K562 (cell line): Measurements from ENCODE around the gene RIPK3. TPM values are rescaled to one million over a fixed set of nuclear protein-coding genes. Genes with fewer than 3 reads are reported as not detected.

Experiments used
- ETV6 ChIP-seq, 3 experiments: fragments of 150-350 bp in 1 of 3; sonication (generic) in 1 of 3; formaldehyde crosslinking in 1 of 3; IDR thresholded peaks; 2 replicates each; pipeline versions ENCODE4 v1.6.1 to v1.8.0; 2014 to 2022; ENCODE audit warnings: borderline replicate concordance in 2 of 3, low read depth in 2 of 3, antibody characterized with exemption in 1 of 3, low read length in 1 of 3, mild to moderate bottlenecking in 1 of 3, missing genetic modification reagents in 1 of 3
- FOXM1 ChIP-seq, 2 experiments: fragments of 450-650 bp in 1 of 2; sonication (generic) in 1 of 2; formaldehyde crosslinking in 1 of 2; IDR thresholded peaks; 2 replicates each; pipeline versions ENCODE4 v1.6.1 to v1.9.0; 2017 to 2022; ENCODE audit warnings: low read depth in 2 of 2, mild to moderate bottlenecking in 2 of 2, missing genetic modification reagents in 1 of 2, moderate library complexity in 1 of 2
- HCFC1 ChIP-seq: IDR thresholded peaks from 2 replicates; pipeline ENCODE4 v1.6.1; 2012; ENCODE audit warnings: low read depth, low read length, improper control_type of control experiment
- RCOR1 ChIP-seq, 2 experiments: IDR thresholded peaks; 2 replicates each; pipeline ENCODE4 v1.6.1; 2012; ENCODE audit warnings: low read depth in 2 of 2, low read length in 2 of 2, borderline replicate concordance in 1 of 2, improper control_type of control experiment in 1 of 2
- polyA plus RNA-seq, 8 experiments: library from polyadenylated mRNA; depleted of rRNA in 4 of 8; stranded (reverse) in 5 of 8; unstranded in 3 of 8; fragments of >200 nt; fragmentation: Nextera tagmentation in 2 of 8; fragmentation: Illumina TruSeq in 1 of 8; extraction: Ambion mirVana in 2 of 8; extraction: Trizol in 1 of 8; gene quantifications; 2 replicates each; pipeline versions ENCODE4 v1.2.1 to v1.2.3, GENCODE V29; 2011 to 2014; ENCODE audit warnings: inconsistent platforms in 1 of 8, missing spikeins in 1 of 8
- total RNA-seq, 7 experiments: library from RNA; depleted of rRNA in 6 of 7; stranded (reverse); fragments of >200 nt in 6 of 7; fragmentation: Illumina TruSeq in 2 of 7; extraction: Trizol in 2 of 7; gene quantifications; 2 replicates each; pipeline versions ENCODE4 v1.2.1 to v1.2.3, GENCODE V29; 2011 to 2021; ENCODE audit warnings: low replicate concordance in 1 of 7
- TF ChIP-seq, protein P1 (sequence below): sonication (generic); formaldehyde crosslinking; IDR thresholded peaks from 2 replicates; pipeline ENCODE4 v1.8.0; 2022; ENCODE audit warnings: missing genetic modification reagents, mild to moderate bottlenecking, borderline replicate concordance
- TF ChIP-seq, protein P2 (sequence below): sonication (generic); formaldehyde crosslinking; IDR thresholded peaks from 2 replicates; pipeline ENCODE4 v1.8.1; 2022; ENCODE audit warnings: missing genetic modification reagents
- TF ChIP-seq, protein P3 (sequence below): fragments of 250-450 bp; sonication (Bioruptor Pico); IDR thresholded peaks from 2 replicates; pipeline ENCODE4 v1.5.0; 2021
- TF ChIP-seq, protein P4 (sequence below), 2 experiments: fragments of 250-450 bp in 1 of 2; fragments of 450-650 bp in 1 of 2; sonication (Bioruptor Pico) in 1 of 2; IDR thresholded peaks; 2 replicates each; pipeline versions ENCODE4 v1.6.1 to v1.8.0; 2016 to 2021; ENCODE audit warnings: mild to moderate bottlenecking in 2 of 2, moderate library complexity in 2 of 2, missing compliant biosample characterization in 1 of 2, missing genetic modification characterization in 1 of 2

RIPK3 gene
- total and polyA plus RNA-seq, 9 of the 15 experiments (the other 6 are each of a cell fraction or from before 2014, with no cell fraction given): 0.03 to 0.43 (median 0.28) TPM; not detected in 3

DNA sequence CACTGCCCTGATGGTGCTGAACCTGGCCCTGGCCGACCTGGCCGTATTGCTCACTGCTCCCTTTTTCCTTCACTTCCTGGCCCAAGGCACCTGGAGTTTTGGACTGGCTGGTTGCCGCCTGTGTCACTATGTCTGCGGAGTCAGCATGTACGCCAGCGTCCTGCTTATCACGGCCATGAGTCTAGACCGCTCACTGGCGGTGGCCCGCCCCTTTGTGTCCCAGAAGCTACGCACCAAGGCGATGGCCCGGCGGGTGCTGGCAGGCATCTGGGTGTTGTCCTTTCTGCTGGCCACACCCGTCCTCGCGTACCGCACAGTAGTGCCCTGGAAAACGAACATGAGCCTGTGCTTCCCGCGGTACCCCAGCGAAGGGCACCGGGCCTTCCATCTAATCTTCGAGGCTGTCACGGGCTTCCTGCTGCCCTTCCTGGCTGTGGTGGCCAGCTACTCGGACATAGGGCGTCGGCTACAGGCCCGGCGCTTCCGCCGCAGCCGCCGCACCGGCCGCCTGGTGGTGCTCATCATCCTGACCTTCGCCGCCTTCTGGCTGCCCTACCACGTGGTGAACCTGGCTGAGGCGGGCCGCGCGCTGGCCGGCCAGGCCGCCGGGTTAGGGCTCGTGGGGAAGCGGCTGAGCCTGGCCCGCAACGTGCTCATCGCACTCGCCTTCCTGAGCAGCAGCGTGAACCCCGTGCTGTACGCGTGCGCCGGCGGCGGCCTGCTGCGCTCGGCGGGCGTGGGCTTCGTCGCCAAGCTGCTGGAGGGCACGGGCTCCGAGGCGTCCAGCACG lies 23.8 kb downstream of the RIPK3 start (continued):
- TF ChIP-seq, protein P1, sequence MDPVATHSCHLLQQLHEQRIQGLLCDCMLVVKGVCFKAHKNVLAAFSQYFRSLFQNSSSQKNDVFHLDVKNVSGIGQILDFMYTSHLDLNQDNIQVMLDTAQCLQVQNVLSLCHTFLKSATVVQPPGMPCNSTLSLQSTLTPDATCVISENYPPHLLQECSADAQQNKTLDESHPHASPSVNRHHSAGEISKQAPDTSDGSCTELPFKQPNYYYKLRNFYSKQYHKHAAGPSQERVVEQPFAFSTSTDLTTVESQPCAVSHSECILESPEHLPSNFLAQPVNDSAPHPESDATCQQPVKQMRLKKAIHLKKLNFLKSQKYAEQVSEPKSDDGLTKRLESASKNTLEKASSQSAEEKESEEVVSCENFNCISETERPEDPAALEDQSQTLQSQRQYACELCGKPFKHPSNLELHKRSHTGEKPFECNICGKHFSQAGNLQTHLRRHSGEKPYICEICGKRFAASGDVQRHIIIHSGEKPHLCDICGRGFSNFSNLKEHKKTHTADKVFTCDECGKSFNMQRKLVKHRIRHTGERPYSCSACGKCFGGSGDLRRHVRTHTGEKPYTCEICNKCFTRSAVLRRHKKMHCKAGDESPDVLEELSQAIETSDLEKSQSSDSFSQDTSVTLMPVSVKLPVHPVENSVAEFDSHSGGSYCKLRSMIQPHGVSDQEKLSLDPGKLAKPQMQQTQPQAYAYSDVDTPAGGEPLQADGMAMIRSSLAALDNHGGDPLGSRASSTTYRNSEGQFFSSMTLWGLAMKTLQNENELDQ (CRISPR knock-in tag): 0 out of 2 replicates have a peak, but pooled peaks have one; percentile 43
- TF ChIP-seq HCFC1 (no peak), ETV6 (IDR thresholded peaks at IDR 0.05; ENCODE audit: borderline replicate concordance in 1 of 2, low read depth in 2 of 2, low read length in 1 of 2) (no peak), ETV6 (CRISPR knock-in tag; IDR thresholded peaks at IDR 0.05; ENCODE audit: borderline replicate concordance) (0 out of 2 replicates have a peak, but pooled peaks have one; percentile 51), FOXM1 (IDR thresholded peaks at IDR 0.05; ENCODE audit: low read depth) (no peak), FOXM1 (CRISPR knock-in tag; IDR thresholded peaks at IDR 0.05; ENCODE audit: low read depth) (no peak; the same call in 1 of the 2 replicates), RCOR1 (IDR thresholded peaks at IDR 0.05; ENCODE audit: borderline replicate concordance in 1 of 2, low read depth in 2 of 2, low read length in 2 of 2) (no peak)
- TF ChIP-seq, protein P2, sequence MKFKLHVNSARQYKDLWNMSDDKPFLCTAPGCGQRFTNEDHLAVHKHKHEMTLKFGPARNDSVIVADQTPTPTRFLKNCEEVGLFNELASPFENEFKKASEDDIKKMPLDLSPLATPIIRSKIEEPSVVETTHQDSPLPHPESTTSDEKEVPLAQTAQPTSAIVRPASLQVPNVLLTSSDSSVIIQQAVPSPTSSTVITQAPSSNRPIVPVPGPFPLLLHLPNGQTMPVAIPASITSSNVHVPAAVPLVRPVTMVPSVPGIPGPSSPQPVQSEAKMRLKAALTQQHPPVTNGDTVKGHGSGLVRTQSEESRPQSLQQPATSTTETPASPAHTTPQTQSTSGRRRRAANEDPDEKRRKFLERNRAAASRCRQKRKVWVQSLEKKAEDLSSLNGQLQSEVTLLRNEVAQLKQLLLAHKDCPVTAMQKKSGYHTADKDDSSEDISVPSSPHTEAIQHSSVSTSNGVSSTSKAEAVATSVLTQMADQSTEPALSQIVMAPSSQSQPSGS (CRISPR knock-in tag): no peak
- TF ChIP-seq, protein P3, sequence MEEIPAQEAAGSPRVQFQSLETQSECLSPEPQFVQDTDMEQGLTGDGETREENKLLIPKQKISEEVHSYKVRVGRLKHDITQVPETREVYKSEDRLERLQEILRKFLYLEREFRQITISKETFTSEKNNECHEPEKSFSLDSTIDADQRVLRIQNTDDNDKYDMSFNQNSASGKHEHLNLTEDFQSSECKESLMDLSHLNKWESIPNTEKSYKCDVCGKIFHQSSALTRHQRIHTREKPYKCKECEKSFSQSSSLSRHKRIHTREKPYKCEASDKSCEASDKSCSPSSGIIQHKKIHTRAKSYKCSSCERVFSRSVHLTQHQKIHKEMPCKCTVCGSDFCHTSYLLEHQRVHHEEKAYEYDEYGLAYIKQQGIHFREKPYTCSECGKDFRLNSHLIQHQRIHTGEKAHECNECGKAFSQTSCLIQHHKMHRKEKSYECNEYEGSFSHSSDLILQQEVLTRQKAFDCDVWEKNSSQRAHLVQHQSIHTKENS: no peak
- TF ChIP-seq, protein P4, sequence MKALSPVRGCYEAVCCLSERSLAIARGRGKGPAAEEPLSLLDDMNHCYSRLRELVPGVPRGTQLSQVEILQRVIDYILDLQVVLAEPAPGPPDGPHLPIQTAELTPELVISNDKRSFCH (CRISPR knock-in tag; IDR thresholded peaks at IDR 0.05): no peak
- TF ChIP-seq, protein P4 (tag; IDR thresholded peaks at IDR 0.05): peak; percentile 79
